Left ventricle myocardium superior (tissue), 1 donor: ENCODE results near the gene DOCK3. TPM values are rescaled to one million over a fixed set of nuclear protein-coding genes. Genes with fewer than 3 reads are reported as not detected.
"Not testable (repeated sequence)": the region's sequence is repeated elsewhere in the genome, so short reads cannot be mapped to it uniquely, and the experiment has no call there.

Source experiments
- ATAC-seq: fragments of 200-7000 bp; cut with Tn5 transposase; one replicate; pipeline ENCODE4 v1.9.1; 2020; ENCODE audit warnings: mild to moderate bottlenecking, moderate library complexity
- DNase-seq: peaks from one replicate; pipeline ENCODE4 v3.0.0-alpha.2; 2020
- intact Hi-C: fragments of 100-400 bp; cut with micrococcal nuclease; formaldehyde crosslinking; loops from one replicate; pipeline ENCODE4 v1.11.0; 2022
- total RNA-seq: library from RNA; stranded (reverse); fragmentation: NEBNext Ultra II Directional; extraction: Animal tissue kit (Norgen Biotek cat#: 25700); gene quantifications from one replicate; pipeline ENCODE4 v1.2.1, GENCODE V29; 2021
- donor health status: DM: no; HTN: yes; CAD: no; lungs with severe emphysema.

The DOCK3 gene
- total RNA-seq, 1 donor from 2014 or later: 3.8 TPM

GRCh38 chr3:51360806-51361205 is 686.1 kb downstream of the DOCK3 start:
- intact Hi-C loops: no loop called here
- no peak for ATAC-seq
- DNase-seq: no peak

- intact Hi-C loops: no loop called here
- ATAC-seq: no peak
- DNase-seq: no peak
These were observed 687.0 kb downstream of the DOCK3 start for GRCh38 chr3:51361746-51362145.

GRCh38 chr3:51362476-51362875 is 687.7 kb downstream of the DOCK3 start:
- DNase-seq (no peak), ATAC-seq (no peak)
- intact Hi-C loops: no loop called here

- ATAC-seq, DNase-seq, intact Hi-C loops: not testable (repeated sequence)
These were observed 693.5 kb downstream of the DOCK3 start for GRCh38 chr3:51368276-51368675.

GRCh38 chr3:51371943-51372557 is 697.3 kb downstream of the DOCK3 start:
- DNase-seq: no peak
- peak; percentile 43 for ATAC-seq
- intact Hi-C loops: no loop called here

GRCh38 chr3:51373658-51374421 is 699.1 kb downstream of the DOCK3 start:
- ATAC-seq (no peak), DNase-seq (no peak)
- intact Hi-C loops: no loop called here

- intact Hi-C loops: no loop called here
- ATAC-seq: no peak
- DNase-seq: no peak
These were observed 699.7 kb downstream of the DOCK3 start for GRCh38 chr3:51374456-51374855.

GRCh38 chr3:51375136-51375535 is 700.4 kb downstream of the DOCK3 start:
- DNase-seq: no peak
- no peak for ATAC-seq
- intact Hi-C loops: no loop called here

- DNase-seq: no peak
- no peak for ATAC-seq
- intact Hi-C loops: no loop called here
These were observed 700.8 kb downstream of the DOCK3 start for GRCh38 chr3:51375571-51375970.

- intact Hi-C loops: no loop called here
- ATAC-seq (no peak), DNase-seq (no peak)
These were observed 703.3 kb downstream of the DOCK3 start for GRCh38 chr3:51378065-51378464.

- intact Hi-C loops: no loop called here
- DNase-seq: no peak
- no peak for ATAC-seq
These were observed 704.0 kb downstream of the DOCK3 start for GRCh38 chr3:51378726-51379125.

GRCh38 chr3:51379301-51379700 is 704.6 kb downstream of the DOCK3 start:
- ATAC-seq (no peak), DNase-seq (no peak)
- intact Hi-C loops: no loop called here

GRCh38 chr3:51379746-51380455 is 705.2 kb downstream of the DOCK3 start:
- intact Hi-C loops: no loop called here
- ATAC-seq (no peak), DNase-seq (no peak)

- no peak for ATAC-seq
- no peak for DNase-seq
- intact Hi-C loops: no loop called here
These were observed 706.0 kb downstream of the DOCK3 start for GRCh38 chr3:51380601-51381332.

GRCh38 chr3:51381333-51381705 is 706.6 kb downstream of the DOCK3 start:
- intact Hi-C loops: no loop called here
- no peak for DNase-seq
- ATAC-seq: no peak

GRCh38 chr3:51382076-51382745 is 707.5 kb downstream of the DOCK3 start:
- intact Hi-C loops: no loop called here
- ATAC-seq (no peak), DNase-seq (no peak)

GRCh38 chr3:51382947-51383578 is 708.3 kb downstream of the DOCK3 start:
- DNase-seq (no peak), ATAC-seq (no peak)
- intact Hi-C loops: no loop called here

GRCh38 chr3:51384055-51384725 is 709.5 kb downstream of the DOCK3 start:
- DNase-seq: peak; percentile 63
- ATAC-seq: peak; percentile 34
- intact Hi-C loops: no loop called here
